ENCODE results near the gene CPNE7. TPM values are rescaled to one million over a fixed set of nuclear protein-coding genes. Genes with fewer than 3 reads are reported as not detected.
A peak's percentile ranks its signal among the peaks of the same experiment; 100 is the strongest.

The CPNE7 gene
- total and polyA plus RNA-seq, 2 of the 13 experiments (the other 11 are each of a cell fraction or from before 2014, with no cell fraction given), result 0.59 TPM; not detected in 1

DNA sequence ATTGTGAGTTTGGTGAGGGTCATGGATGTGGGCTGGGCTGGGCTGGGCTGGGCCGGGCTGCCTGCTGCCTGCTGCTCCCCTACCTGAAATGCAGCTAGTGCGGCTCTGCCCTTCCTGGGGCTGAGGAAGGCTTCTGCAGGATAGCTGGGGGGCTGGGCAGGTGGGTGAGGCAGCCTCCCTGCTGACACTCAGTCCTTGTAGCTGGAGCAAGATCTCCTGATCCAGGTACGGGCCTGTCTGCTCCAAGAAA, 10.4 kb upstream of the CPNE7 start (continued):
- TF ChIP-seq ZMAT3 (CRISPR knock-in tag; conservative IDR thresholded peaks at IDR 0.05) (peak; percentile 50; the same call in 1 of the 2 replicates), THAP7 (CRISPR knock-in tag; IDR thresholded peaks at IDR 0.05) (0 out of 2 replicates have a peak, but pooled peaks have one; percentile 91), ATF7-NPFF (CRISPR knock-in tag; IDR thresholded peaks at IDR 0.05; ENCODE audit: low read depth) (0 out of 2 replicates have a peak, but pooled peaks have one; percentile 41), AGO2 (optimal IDR thresholded peaks at IDR 0.05; ENCODE audit: low read depth, low read length) (peak; percentile 94), NFAT5 (CRISPR knock-in tag; IDR thresholded peaks at IDR 0.05) (no peak), ZNF230 (CRISPR knock-in tag; IDR thresholded peaks at IDR 0.05) (peak; percentile 5; the same call in 1 of the 2 replicates)
- TF ChIP-seq, protein P1, sequence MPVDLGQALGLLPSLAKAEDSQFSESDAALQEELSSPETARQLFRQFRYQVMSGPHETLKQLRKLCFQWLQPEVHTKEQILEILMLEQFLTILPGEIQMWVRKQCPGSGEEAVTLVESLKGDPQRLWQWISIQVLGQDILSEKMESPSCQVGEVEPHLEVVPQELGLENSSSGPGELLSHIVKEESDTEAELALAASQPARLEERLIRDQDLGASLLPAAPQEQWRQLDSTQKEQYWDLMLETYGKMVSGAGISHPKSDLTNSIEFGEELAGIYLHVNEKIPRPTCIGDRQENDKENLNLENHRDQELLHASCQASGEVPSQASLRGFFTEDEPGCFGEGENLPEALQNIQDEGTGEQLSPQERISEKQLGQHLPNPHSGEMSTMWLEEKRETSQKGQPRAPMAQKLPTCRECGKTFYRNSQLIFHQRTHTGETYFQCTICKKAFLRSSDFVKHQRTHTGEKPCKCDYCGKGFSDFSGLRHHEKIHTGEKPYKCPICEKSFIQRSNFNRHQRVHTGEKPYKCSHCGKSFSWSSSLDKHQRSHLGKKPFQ (CRISPR knock-in tag; IDR thresholded peaks at IDR 0.05; ENCODE audit: insufficient replicate concordance), result no peak

Data from HepG2 (cell line).